Lower lobe of right lung (tissue), 2 donors: ENCODE data around the gene TNFRSF1A. TPM values are rescaled to one million over a fixed set of nuclear protein-coding genes. Genes with fewer than 3 reads are reported as not detected.

ENCODE experiments used
- ATAC-seq, 2 donors: fragments of 200-7000 bp; cut with Tn5 transposase; one replicate each; pipeline ENCODE4 v1.9.1; 2020 to 2022; ENCODE audit warnings: mild to moderate bottlenecking in 2 of 2, moderate library complexity in 2 of 2
- DNase-seq: peaks from one replicate; pipeline ENCODE4 v3.0.0-alpha.2; 2020
- H3K27ac ChIP-seq: fragments of 200-600 bp; one replicate; pipeline ENCODE4 v1.8.0; 2022
- H3K27me3 ChIP-seq: fragments of 200-600 bp; one replicate; pipeline ENCODE4 v1.8.0; 2022; ENCODE audit warnings: low read depth
- H3K36me3 ChIP-seq: fragments of 200-600 bp; one replicate; pipeline ENCODE4 v1.8.0; 2022; ENCODE audit warnings: mild to moderate bottlenecking
- H3K4me1 ChIP-seq: fragments of 200-600 bp; one replicate; pipeline ENCODE4 v1.8.0; 2022
- H3K4me3 ChIP-seq: fragments of 200-600 bp; one replicate; pipeline ENCODE4 v1.8.0; 2022; ENCODE audit warnings: mild to moderate bottlenecking
- H3K9me3 ChIP-seq: fragments of 200-600 bp; one replicate; pipeline ENCODE4 v1.8.0; 2022
- intact Hi-C: fragments of 100-400 bp; cut with DNase I; formaldehyde crosslinking; loops from one replicate; pipeline ENCODE4 v1.11.0; 2022
- total RNA-seq: library from RNA; stranded (reverse); fragmentation: NEBNext Ultra II Directional; extraction: Animal tissue kit (Norgen Biotek cat#: 25700); gene quantifications from one replicate; pipeline ENCODE4 v1.2.1, GENCODE V29; 2021
- TF ChIP-seq, protein P1 (sequence below): fragments of 200-600 bp; IDR thresholded peaks from one replicate; pipeline ENCODE4 v1.8.0; 2022; ENCODE audit warnings: antibody characterized with exemption, mild to moderate bottlenecking
- donor health status: DM: no; HTN: yes; CAD: no; lungs with severe emphysema.

TNFRSF1A gene
- total RNA-seq, 1 donor from 2014 or later: 165 TPM

DNA sequence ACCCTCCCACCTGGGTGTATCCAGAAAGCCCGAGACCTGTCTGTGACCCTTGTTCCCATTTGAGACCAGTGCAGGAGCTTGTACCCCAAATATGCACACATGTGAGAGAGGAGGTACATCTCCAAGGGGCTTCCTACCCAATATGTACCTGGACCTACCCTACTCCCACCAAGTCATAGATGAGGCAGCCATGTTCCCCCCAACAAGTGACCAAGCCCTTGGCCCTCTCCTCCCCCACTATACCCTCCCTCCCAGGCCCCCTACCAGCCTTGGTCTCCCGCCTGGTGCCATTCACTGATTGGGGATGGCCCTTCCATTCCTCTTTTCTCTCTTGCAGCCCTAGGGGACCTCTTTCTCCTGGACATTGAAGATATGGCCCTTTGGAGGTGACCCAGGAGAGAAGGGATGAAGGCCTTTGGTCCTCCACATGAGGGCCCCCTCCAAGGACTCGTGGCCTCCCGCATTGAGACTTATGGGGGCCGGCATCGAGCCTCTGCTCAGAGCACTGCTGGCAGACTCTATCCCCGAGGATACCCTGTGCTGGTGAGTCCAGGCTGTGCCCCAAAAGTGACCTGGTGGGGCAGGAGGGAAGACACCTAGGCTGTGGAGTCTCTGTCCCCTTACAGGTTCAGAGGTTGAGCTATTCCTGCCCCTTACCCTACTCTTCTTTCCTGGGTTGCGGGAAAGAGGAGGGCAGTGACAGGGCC, 29.9 kb downstream of the TNFRSF1A start:
- TF ChIP-seq, protein P1, sequence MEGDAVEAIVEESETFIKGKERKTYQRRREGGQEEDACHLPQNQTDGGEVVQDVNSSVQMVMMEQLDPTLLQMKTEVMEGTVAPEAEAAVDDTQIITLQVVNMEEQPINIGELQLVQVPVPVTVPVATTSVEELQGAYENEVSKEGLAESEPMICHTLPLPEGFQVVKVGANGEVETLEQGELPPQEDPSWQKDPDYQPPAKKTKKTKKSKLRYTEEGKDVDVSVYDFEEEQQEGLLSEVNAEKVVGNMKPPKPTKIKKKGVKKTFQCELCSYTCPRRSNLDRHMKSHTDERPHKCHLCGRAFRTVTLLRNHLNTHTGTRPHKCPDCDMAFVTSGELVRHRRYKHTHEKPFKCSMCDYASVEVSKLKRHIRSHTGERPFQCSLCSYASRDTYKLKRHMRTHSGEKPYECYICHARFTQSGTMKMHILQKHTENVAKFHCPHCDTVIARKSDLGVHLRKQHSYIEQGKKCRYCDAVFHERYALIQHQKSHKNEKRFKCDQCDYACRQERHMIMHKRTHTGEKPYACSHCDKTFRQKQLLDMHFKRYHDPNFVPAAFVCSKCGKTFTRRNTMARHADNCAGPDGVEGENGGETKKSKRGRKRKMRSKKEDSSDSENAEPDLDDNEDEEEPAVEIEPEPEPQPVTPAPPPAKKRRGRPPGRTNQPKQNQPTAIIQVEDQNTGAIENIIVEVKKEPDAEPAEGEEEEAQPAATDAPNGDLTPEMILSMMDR: no peak
- intact Hi-C loops: no loop called here
- Histone ChIP-seq H3K36me3 (no peaks in the 10 kb centered on the region), H3K27ac (peak overlapping the region; percentile 50), H3K27me3 (peaks cover 13% of the 10 kb centered on the region), H3K4me1 (peaks cover 38% of the 10 kb centered on the region), H3K9me3 (no peaks in the 10 kb centered on the region), H3K4me3 (no peak overlapping the region)
- DNase-seq (no peak), ATAC-seq (no peak)

DNA sequence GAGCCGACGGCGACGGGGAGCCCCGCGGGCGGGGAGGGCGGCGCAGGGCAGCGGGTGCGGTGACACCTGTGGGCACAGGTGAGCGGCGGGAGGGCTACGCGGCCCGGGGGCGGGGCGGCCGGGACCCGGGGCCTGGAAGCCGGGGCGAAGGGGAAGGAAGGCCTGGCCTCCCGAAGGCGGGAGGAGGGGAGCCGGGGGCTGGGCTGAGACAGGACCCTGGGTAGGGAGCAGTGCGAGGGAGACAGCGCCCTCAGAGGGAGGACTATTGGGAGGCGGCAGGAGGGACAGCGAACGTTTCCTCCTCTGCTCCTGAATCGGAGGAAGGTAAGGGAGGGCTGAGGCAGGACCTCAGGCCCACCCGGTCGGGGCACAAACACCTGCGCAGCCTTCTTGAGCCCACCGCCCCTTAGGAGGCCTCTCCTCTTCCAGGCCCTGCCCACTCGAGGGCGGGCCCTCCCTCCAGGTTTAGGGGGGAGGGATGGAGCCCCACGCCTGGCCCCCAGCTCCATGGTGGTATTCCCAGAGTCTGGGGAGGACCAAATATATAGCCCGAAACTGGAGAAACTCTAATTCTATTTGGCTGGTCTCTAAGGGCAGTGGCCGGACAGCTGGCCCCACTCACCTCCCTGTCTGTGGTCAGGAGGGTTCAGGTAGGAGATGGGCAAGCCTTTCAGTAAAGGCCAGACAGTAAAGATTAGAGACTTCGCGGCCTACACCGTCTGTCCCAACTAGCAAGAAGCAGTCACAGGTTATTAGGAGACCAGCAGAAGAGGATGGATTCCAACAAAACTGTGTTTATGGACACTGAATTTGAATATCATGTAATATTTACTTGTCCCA, 30.9 kb downstream of the TNFRSF1A start:
- H3K27me3 ChIP-seq: peaks cover 13% of the 10 kb centered on the region
- peaks cover 42% of the 10 kb centered on the region for H3K4me1 ChIP-seq
- H3K9me3 ChIP-seq: no peaks in the 10 kb centered on the region
- ATAC-seq: peak; percentile 1 to 2
- H3K27ac ChIP-seq: no peak overlapping the region
- TF ChIP-seq, protein P1: no peak
- H3K4me3 ChIP-seq: peak overlapping the region; percentile 46
- no peaks in the 10 kb centered on the region for H3K36me3 ChIP-seq
- DNase-seq: peak; percentile 49
- intact Hi-C loops: no loop called here

DNA sequence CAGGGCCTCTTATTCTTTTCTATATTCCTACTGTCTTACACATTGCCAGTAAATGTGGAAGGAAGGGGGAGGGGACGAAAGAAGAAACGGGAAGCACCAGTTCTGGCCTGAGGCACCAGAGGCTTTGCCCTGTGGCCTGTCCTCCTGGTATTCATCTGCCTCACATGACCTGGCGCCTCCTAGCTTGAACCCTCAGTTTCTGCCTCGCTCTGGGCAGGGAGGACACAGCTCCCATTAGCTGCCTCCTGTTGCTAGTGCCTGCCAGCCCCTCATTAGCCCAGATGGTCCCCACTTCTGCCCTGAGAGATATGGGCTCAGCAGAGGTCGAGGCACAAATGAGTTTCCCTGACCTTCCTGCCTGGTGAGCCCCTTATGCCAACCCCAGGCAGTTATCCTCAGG, 34.3 kb downstream of the TNFRSF1A start:
- H3K4me1 ChIP-seq: peaks cover 31% of the 10 kb centered on the region
- DNase-seq: peak; percentile 58
- no peak overlapping the region for H3K27ac ChIP-seq
- H3K27me3 ChIP-seq: peaks cover 13% of the 10 kb centered on the region
- H3K36me3 ChIP-seq: no peaks in the 10 kb centered on the region
- intact Hi-C loops: no loop called here
- peak in 1 of 2 donors; percentile 15 for ATAC-seq
- TF ChIP-seq, protein P1: no peak
- no peaks in the 10 kb centered on the region for H3K9me3 ChIP-seq
- H3K4me3 ChIP-seq: no peak overlapping the region

DNA sequence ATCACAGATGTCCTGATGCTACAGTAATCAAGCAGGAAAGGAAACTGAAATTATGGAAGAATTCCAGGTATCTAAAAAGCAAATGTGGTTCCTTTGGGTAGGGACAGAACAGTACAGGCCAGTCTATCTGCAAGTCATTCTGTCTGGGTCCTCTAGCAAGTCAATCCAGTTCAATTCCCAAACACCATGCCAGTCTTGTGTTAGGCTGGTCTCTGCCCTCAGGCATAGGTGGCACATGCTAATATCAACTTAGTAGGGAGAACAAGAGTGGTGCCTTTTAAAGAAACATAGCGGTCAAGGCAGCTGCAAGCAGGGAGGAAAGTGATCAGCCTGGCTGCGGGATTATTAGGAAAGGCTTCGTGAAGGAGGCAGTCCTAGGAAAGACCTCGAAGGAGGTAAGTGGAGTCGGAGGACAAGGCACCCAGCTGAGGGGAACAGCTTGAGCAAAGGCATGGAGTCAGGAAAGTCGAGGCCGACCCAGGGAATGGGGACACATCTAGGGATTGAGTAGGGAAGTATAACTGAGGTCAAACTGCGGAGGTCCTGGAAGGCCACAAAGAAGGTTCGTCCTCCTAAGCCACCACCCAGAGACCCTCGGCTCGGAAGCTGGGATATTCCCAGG, 35.2 kb downstream of the TNFRSF1A start:
- ATAC-seq: no peak

DNA sequence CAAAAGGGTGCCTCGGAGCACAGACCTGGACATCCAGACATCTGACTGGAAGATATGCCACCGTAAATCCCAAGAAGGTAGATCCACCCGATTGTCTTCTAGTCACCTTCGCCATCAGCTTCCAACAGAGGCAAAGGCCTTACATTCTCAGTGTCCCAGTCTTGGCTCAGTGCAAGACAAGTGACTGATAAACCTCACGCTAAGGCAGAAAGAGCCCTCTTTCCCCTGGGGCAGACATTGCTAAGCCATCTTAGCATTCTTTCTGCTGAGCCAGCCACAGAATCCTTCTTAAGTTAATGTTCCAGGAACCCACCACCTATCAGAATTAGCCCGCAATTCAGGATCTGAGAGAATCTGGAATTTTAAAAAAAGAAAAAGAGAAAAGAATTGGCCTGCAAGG, 35.7 kb downstream of the TNFRSF1A start:
- peaks cover 12% of the 10 kb centered on the region for H3K27me3 ChIP-seq
- H3K4me1 ChIP-seq: peaks cover 24% of the 10 kb centered on the region
- no peak overlapping the region for H3K4me3 ChIP-seq
- H3K9me3 ChIP-seq: no peaks in the 10 kb centered on the region
- TF ChIP-seq, protein P1: no peak
- intact Hi-C loops: no loop called here
- H3K36me3 ChIP-seq: no peaks in the 10 kb centered on the region
- no peak for ATAC-seq
- no peak for DNase-seq
- no peak overlapping the region for H3K27ac ChIP-seq

More for the DNA sequence above, 35.2 kb downstream of the TNFRSF1A start:
- Histone ChIP-seq H3K27ac (no peak overlapping the region), H3K4me1 (peaks cover 25% of the 10 kb centered on the region), H3K27me3 (peaks cover 13% of the 10 kb centered on the region), H3K4me3 (no peak overlapping the region), H3K36me3 (no peaks in the 10 kb centered on the region), H3K9me3 (no peaks in the 10 kb centered on the region)
- DNase-seq: no peak
- TF ChIP-seq, protein P1: no peak
- intact Hi-C loops: no loop called here
